PC-9 (cell line): ENCODE results near the gene ZNF516.

Experiments
- CTCF ChIP-seq: fragments of 200-600 bp; sonication (generic); conservative IDR thresholded peaks from 2 replicates; pipeline ENCODE4 v1.6.1; 2017; ENCODE audit warnings: mixed run types, antibody characterized with exemption, mild to moderate bottlenecking, moderate library complexity
- EZH2 ChIP-seq: fragments of 200-600 bp; sonication (generic); IDR thresholded peaks from 2 replicates; pipeline ENCODE4 v1.8.0; 2017; ENCODE audit warnings: antibody characterized with exemption, low read depth

DNA sequence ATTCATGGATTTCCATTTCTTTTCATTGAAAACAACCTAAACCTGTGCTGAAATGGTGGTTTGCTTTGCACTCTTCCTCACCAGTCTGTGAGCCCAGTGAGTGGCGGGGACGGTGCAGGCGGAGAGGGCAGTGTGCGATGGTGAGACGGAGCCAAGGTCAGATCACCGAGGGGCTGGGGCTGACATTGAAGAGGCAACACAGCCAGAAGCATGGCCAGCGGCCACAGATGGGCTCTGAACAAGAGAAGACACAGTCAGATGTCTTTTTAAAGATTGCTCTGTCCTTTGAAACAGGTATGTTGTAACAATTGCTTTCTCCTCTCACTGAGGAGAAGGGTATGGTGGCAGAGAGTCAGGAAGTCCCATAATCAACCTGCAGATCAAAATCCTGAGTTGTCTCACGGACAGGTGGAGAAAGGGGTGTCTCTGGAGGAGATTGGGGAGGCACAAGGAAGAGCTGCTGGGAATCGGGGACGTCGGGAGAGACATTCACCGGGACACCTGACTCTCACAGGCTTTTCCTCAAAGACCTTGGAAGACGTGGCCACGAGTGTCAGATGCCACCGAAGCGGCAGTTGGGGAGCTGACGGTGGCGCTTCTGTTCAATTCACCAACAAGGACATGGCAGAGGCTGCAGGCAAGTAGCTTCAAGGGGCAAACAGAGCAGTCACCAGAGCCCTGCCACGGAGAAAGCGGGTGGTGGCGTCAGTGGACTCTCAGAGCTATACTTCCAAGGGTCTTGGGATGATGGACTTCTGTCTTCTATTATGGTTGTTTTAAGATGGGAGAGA is 12.1 kb upstream of the ZNF516 start:
- TF ChIP-seq CTCF: no peak
- TF ChIP-seq EZH2: no peak
